Effector CD8-positive, alpha-beta T cell (primary cell): ENCODE results near the gene TRIOBP.

Experiments
- DNase-seq: peaks from one replicate; lab custom pipeline; 2025; lab: John Stamatoyannopoulos, UW

TRIOBP gene

DNA sequence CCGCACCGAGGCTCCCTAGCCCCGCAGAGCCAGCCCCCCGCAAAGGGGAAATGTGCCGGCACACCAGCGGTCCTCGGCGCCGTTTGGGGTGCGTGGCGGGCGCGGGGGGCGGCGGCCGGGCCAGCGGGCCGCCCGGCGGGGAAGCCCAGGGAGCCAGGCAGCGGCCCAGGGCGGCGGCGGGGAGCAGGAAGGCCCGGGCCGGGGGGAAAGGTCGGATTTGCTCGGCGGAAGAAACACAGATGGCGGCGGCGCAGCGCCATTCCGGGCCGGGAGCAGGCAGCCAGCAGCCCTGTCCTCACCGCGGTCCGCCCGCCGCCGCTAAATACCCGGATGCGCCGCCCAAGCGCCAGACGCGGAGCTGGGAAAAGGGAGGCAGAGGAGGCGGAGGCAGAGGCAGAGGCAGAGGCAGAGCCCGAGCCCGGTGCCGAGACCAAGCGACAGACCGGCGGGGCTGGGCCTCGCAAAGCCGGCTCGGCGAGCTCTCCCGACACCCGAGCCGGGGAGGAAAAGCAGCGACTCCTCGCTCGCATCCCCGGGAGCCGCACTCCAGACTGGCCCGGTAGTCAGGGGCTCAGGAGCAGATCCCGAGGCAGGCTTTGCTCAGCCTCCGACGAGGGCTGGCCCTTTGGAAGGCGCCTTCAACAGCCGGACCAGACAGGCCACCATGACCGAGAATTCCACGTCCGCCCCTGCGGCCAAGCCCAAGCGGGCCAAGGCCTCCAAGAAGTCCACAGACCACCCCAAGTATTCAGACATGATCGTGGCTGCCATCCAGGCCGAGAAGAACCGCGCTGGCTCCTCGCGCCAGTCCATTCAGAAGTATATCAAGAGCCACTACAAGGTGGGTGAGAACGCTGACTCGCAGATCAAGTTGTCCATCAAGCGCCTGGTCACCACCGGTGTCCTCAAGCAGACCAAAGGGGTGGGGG, 108.3 kb downstream of the TRIOBP start:
- DNase-seq, result peak; percentile 37

DNA sequence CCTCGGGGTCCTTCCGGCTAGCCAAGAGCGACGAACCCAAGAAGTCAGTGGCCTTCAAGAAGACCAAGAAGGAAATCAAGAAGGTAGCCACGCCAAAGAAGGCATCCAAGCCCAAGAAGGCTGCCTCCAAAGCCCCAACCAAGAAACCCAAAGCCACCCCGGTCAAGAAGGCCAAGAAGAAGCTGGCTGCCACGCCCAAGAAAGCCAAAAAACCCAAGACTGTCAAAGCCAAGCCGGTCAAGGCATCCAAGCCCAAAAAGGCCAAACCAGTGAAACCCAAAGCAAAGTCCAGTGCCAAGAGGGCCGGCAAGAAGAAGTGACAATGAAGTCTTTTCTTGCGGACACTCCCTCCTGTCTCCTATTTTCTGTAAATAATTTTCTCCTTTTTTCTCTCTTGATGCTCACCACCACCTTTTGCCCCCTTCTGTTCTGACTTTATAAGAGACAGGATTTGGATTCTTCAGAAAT, 109.0 kb downstream of the TRIOBP start:
- no peak for DNase-seq

DNA sequence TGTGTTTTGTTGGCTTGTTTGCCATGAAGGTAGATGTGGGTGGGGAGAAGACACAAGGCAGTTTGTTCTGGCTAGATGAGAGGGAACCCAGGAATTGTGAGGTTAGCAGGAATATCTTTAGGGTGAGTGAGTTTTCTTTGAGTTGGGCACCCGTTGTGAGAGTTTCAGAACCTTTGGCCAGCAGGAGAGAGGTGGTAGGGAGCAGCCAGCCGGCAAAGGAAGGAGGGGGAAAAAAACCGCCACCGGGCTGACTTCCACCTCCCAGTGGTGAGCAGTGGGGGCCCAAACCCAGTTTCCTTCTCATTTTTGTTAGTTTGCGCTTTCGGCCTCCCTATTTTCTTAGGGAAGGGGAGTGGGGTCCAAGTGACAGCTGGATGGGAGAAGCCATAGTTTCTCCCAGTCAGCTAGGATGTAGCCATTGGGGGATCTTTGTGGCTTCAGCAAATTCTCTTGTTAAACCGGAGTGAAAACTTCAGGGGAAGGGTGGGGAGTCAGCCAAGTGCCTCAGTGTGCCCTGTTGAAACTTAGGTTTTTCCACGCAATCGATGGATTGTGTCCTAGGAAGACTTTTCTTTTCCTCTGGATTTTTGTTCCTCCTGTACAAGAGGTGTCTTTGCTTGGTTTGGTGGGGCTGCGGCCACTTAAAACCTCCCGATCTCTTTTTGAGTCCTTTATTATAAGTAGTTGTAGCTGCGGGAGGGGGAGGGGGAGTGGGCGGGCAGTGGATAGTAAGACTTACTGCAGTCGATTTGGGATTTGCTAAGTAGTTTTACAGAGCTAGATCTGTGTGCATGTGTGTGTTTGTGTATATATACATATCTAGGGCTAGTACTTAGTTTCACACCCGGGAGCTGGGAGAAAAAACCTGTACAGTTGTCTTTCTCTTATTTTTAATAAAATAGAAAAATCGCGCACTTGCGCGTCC, 109.8 kb downstream of the TRIOBP start:
- DNase-seq, result no peak

DNA sequence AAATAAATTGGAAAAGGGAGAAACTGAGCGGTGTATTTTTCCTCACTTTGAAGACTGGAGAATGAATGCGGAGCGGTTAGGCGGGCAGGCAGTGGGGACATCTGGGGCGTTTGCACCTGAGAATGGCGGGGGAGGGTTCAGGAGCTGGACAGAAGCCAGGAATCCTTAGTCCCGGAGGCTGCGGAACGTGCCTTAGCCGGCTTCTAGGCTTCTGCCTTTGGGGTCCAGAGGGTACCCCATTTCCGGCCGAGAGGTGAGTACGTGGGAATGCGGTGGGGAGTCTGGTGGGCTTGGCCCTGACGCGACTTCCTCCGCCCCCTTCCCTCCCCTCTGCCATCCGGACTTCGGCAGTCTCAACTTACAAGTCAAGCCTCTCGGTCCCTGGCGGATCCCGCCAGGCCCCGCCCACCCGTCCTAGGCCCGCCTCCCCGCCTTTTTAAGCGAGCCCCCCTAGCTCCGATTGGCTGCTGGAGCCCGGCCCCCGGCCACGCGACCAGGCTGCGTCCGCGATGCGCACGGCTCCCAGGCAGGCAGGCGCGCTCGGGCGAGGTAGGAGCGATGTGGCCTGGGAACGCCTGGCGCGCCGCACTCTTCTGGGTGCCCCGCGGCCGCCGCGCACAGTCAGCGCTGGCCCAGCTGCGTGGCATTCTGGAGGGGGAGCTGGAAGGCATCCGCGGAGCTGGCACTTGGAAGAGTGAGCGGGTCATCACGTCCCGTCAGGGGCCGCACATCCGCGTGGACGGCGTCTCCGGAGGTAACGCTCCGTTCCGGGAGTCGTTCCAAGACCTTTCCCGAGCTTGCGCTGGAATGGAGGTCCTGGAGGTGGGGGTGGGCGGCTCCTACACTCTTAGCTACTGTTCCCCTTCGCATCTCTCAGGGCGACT, 110.8 kb downstream of the TRIOBP start, which contains the start of gene GCAT:
Gene GCAT (plus strand): TSS at position 525 of the 884 bp plus-strand sequence. CDS start 34 bp downstream, at position 559.
- peak; percentile 81 for DNase-seq

DNA sequence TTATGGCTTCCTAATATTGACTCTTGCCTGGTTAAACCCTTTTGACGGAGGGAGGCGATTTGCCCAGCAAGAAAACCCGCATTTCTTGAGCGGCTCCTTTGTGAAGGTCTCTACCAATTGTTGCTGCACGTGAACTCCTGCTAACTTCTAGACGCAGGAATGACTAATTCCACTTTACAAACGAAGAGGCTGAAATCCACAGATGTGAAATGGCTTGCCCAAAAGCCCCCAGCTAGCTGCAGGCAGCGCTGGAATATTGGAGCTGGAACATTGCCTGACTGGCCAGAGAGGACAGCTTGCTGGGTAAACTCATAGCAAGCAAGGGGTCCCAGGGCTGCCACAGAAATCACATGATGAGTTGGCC, 111.4 kb downstream of the TRIOBP start:
- DNase-seq, result no peak

DNA sequence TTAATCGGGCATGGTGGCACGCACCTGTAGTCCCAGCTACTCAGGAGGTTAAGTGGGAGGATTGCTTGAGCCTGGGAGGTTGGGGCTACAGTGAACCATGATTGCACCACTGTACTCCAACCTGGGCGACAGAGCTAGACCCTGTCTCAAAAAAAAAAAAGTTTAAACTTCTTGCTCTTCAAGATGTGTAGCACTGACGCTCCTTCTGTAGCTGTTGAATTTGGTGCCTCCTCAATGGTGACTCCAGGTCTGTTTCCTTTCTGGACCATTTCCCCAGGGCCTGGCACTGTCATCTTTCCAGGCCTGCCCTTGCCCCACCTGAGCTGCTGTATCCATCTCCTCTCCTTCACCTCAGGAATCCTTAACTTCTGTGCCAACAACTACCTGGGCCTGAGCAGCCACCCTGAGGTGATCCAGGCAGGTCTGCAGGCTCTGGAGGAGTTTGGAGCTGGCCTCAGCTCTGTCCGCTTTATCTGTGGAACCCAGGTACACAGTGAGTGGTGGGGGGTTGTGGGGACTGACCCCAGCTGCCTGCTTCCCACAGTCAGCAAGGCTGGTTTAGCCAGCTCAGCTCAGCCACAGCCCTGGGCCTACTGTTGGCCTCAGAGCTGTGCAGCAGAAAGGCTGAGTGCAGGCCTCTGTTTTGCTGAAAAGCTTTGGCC, 113.0 kb downstream of the TRIOBP start:
- DNase-seq, result no peak

DNA sequence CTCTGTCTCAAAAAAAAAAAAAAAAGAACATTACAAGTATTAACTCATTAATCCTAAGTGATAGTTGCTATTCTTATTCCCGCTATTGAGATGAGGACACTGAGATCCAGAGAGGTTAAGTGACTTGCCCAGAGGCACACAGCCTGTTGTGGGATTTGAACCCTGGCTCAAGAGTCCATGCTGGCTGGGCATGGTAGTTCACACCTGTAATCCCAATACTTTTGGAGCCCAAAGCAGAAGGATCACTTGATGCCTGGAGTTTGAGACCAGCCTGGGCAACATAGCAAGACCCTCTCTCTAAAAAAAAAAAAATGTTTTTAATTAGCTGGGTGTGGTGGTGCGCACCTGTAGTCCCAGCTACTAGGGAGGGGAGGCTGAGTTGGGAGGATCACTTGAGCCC, 115.0 kb downstream of the TRIOBP start:
- DNase-seq, result no peak

DNA sequence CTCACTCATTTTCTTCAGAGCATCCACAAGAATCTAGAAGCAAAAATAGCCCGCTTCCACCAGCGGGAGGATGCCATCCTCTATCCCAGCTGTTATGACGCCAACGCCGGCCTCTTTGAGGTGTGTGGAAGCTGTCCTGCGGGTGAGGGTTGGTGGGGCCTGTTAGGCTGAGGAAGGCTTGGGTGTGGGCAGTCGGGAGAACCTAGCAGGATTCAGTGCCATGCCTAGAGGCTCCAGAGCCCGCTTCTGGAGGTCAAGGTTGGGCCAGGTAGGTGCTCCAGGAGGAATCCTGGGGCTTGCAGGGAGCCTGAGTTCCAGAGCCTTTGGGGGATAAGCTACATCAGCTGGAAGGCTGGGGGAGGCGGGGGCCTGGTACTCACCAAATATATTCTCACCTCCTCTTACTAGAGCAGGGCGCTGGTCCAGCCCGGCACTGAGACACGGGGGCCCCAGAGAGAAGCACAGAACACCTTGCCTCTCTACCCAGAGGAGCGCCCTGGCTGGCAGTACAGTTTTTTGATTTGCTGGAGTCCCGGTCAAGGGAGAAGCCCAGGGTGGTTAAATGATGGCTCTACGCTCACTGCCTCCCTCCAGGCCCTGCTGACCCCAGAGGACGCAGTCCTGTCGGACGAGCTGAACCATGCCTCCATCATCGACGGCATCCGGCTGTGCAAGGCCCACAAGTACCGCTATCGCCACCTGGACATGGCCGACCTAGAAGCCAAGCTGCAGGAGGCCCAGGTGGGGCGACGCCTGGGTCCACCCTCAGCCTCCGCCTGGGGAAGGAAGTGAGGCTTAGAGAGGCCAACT, 116.2 kb downstream of the TRIOBP start:
- no peak for DNase-seq

DNA sequence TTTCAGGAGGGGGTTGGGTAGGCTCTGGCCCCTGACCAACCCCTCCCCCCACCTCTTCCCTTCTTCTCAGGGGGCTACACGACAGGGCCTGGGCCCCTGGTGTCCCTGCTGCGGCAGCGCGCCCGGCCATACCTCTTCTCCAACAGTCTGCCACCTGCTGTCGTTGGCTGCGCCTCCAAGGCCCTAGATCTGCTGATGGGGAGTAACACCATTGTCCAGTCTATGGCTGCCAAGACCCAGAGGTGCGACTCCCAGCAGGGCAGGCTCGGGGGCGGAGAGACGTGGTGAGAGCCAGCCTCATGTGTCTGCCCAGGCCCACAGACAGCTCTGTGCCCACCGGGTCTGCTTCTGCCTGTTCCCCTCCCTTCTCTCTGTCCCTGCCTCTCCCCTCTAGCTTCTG, 118.7 kb downstream of the TRIOBP start:
- DNase-seq, result no peak

DNA sequence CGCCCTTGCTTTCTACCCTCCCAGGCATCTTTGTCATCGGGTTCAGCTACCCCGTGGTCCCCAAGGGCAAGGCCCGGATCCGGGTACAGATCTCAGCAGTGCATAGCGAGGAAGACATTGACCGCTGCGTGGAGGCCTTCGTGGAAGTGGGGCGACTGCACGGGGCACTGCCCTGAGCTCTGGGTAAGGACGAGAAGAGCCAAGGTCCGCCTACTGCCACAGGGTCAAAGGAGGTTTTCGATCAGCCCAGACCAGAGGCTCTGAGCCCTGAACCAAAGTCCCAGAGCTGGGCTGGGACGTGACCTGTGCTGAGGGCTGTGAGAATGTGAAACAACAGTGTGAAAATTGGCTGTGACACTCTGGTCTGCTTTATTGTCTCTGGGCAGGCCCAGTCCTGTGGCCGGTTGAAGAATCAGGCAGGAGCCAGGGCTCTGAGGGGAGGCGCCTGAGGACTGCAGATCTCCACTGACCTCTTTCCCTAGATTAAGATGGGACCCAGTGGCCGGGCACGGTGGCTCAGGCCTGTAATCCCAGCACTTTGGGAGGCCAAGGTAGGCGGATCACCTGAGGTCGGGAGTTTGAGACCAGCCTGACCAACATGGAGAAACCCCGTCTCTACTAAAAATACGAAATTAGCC, 119.8 kb downstream of the TRIOBP start:
- DNase-seq, result no peak

DNA sequence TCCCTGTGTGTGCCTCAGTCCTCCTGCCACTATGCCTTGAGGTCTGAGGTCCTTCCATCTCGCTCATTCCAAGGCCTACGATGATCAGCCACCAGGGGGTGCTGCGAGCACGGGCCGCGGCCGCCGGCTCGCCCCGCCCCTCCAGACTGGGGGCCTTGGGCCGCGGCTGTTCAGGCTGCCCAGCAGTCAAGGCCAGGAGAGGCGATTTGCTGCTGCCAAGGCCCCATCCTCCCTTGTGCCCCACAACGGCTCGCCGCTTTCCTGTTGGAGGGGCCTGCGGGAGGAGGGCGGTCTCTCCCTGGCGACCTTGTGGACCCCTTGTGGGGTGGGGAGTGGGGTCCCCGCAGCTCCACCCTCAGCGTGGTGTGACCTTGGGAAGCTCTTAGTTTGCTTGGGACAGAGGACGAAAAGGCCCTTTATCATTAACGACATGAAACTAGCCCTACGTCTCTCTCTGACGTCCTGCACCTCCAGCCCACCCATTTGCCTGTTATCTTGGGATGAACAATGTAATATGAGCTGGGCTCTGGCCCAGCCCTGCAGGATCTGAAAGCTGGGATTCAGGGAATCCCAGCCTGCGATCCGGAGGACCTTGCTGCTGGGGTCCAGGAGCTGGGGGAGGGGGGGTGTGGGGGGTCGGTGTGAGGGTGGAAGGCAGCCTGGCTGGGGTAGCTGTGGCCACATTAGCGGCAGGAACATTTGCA, 121.0 kb downstream of the TRIOBP start:
- DNase-seq, result peak; percentile 70

DNA sequence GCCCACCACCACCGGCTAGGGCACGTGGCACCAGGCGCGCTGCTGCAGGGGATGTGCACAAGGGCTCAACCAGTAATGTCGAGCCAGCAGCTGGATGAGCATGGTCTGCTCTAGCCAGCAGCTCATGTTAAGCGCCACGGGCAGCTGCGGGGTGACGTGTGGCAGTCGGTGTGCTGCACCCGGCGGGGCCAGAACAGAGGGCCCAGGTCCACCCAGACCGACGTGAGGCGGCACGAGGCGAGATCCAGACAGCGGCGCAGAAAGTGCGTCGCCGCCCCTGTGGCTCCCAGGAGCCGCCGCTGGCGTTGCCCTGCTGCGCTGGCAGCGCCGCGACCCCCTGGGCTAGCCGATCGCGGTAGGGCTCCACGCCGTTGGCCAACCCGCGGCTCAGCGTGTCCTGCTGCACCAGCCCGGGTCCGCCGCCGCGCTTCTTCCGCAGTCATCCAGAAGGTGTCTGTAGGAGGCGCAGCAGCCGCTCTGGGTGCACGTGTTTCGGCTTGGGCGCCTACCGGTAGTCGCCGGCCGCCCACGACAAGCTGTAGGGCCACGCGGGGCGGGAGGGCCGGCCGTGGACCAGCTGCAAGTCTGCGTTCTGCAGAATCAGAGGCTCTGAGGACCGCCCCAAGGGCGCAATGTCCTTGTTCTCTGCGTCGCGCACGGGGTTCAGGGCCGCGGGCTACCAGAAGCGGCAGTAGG, 121.7 kb downstream of the TRIOBP start:
- DNase-seq, result peak; percentile 35

DNA sequence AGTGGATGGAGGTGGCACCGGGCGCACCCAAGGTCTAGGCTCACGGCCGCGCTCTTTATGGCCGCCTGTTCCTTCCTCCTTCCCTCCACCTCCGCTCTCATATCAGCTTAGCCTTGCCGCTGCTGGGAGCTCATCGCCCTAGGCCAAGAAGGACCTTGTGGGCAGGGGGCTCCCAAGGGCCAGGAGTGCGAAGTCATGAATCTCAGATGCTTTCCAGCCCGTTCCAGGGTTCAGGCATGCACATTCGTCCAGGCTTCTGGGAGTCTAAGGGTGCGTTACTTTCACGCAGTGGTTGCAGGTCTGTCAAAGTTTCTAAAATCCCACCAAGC, 122.2 kb downstream of the TRIOBP start:
- DNase-seq, result no peak

DNA sequence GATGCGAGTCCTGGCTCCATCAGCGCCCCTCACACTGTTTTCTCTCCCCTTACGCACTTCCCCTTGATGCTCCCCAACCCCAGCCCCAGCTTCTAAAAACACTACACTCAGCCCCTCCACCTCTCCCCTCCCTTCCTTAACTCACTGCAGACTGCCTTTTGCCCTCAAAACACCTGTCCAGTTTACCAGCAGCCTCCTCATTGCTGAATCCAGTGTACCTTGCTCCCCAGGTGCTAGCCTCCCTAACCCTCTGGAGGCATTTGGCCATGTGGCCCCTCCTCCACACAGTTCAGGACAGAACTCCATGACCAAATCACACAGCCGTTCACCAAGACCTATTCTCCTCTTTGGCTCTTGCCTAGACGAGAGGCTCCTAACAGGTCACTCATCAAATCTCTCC, 123.5 kb downstream of the TRIOBP start:
- no peak for DNase-seq

DNA sequence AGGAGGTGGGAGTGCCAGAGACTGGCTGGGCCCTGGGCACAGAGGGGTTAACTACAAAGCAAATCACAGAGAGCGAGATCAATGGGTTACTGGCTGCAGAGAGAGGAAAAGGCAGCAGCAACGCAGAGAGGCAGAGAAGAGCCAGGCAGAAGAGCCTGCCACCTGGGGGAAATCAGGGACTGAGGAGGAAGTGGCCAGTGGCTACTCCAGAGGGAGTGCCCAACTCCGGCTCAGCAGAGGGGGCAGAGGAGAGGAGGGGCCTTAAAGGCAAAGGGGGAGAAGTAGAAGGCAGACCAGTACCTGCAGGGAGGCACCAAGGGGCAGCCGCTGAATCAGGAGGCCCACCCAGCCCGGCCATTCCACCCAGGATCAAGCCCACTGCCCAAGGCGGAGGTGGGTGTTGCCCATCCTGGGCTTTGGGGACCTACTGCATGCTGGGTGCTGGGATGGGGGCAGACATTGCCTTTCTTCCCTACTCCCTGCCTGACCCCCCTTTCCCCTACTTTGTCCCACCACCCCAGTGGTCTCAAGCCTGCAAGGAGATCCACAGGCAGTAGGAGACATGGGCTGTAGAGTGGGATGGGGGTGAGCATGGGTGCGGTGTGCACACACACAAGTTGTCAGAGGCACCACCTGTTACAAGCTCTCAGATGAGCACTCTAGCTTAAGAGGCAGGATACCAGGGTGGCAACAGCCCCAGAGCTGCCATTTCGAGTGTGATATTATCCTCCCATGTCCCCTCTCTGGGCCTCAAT, 125.4 kb downstream of the TRIOBP start:
- no peak for DNase-seq

DNA sequence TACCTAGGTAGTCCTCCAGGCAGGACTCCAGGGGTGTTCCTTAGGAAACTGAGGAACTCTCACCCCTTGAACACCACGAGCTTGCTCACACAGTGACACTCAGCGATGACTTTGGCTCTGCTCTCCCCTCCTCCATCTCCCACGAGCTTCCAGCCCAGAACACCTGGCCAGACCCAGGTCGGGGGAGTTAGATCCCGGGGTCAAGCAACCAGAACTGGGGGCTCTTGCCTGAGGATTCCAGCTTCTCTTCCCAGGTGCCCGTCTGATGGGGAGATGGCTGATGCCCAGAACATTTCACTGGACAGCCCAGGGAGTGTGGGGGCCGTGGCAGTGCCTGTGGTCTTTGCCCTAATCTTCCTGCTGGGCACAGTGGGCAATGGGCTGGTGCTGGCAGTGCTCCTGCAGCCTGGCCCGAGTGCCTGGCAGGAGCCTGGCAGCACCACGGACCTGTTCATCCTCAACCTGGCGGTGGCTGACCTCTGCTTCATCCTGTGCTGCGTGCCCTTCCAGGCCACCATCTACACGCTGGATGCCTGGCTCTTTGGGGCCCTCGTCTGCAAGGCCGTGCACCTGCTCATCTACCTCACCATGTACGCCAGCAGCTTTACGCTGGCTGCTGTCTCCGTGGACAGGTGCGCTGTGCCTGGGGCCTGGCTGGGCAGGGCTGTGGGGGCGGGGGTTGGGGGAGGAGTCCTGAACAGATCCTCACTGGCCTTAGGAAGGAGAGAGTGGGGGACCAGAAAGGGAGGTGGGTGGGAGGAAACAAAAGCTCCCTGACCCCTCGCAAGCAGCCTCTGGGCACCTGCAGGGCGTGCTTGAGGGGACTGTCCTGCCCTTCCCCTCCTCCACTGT, 126.5 kb downstream of the TRIOBP start, which contains the start of gene GALR3:
Gene GALR3 (plus strand): TSS at position 249 of the 852 bp plus-strand sequence. CDS start 25 bp downstream, at position 274.
- no peak for DNase-seq
